HG03175 (cell line): ENCODE data around the gene KLHL3.
A peak's percentile ranks its signal among the peaks of the same experiment; 100 is the strongest.

Experiments
- ATAC-seq: cut with Tn5 transposase; IDR thresholded peaks from one replicate; pipeline ENCODE4 v1.9.1; 2021; ENCODE audit warnings: mild to moderate bottlenecking, moderate library complexity; ENCODE audit not compliant: unreplicated experiment

KLHL3 gene

GRCh38 chr5:137636830-137637714, 98.8 kb downstream of the KLHL3 start:
- ATAC-seq: no peak

DNA sequence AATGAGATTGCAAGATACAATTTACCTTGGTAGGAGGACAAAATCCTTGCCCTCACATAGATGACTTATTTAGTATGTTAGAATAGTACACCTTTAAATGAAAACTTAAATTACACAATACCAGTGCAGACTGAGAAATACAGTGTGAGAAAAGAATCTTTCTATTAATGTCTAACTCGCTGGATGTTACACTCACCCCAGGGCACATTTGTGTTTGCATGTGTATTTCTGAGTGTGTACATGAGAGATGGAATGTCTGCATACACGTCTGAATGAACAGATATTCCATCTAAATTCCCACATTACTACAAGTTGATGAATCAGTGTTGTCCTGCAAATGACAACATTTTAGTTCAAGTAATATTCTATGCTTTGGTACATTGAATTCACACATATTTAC, 99.8 kb downstream of the KLHL3 start:
- no peak for ATAC-seq

DNA sequence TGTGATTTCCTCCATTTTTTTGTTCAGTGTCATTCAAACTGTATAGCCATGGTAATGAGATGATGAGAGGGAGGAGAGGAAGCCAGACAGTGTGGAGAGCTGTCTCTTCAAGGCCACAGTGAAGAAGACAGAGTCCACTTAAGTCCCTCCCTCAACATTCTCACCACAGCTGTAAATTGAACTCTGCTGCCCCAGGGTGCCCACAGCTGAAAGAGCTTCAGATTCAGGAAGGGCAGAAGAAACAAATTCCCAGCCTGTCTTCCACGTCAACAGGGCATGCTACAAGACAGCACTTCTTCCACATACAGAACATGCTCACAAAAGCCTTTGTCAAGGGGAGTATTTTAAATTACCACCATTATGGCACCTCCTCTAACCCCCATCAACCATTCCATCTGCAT, 100.4 kb downstream of the KLHL3 start:
- no peak for ATAC-seq

DNA sequence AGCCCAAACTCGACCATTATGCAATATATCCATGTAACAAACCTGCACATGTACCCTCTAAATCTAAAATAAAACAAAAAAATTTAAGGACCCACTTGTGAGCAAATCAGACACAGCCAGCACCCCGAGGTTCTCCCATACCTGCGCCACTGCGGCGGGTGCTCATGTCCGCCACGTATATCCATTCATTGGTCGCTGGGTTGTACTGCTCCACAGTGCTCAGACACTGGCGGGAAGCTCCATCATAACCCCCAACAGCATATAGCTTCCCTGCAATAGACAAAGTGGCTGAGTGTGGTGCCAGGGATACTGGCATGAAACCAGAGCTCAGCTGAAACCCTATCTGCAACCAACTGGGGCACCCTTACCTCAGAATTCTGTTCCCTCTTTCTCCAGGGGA, 102.0 kb downstream of the KLHL3 start:
- ATAC-seq: no peak

DNA sequence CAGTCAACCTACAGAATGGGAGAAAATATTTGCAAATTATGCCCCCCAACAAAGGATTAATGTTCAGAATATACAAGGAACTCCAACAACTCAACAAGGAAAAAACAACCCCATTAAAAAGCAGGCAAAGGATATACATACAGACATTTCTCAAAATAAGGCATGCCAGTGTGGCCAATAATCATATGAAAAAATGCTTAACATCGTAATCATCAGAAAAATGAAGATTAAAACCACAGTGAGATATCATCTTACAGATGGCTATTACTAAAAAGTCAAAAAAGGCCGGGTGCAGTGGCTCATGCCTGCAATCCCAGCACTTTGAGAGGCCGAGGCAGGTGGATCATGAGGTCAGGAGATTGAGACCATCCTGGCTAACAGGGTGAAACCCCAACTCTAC, 103.2 kb downstream of the KLHL3 start:
- no peak for ATAC-seq

GRCh38 chr5:137631453-137631852, 104.4 kb downstream of the KLHL3 start:
- ATAC-seq: no peak

GRCh38 chr5:137630972-137631370, 104.9 kb downstream of the KLHL3 start:
- ATAC-seq: no peak

- ATAC-seq: no peak
Observed at GRCh38 chr5:137630216-137630971, 105.5 kb downstream of the KLHL3 start.

DNA sequence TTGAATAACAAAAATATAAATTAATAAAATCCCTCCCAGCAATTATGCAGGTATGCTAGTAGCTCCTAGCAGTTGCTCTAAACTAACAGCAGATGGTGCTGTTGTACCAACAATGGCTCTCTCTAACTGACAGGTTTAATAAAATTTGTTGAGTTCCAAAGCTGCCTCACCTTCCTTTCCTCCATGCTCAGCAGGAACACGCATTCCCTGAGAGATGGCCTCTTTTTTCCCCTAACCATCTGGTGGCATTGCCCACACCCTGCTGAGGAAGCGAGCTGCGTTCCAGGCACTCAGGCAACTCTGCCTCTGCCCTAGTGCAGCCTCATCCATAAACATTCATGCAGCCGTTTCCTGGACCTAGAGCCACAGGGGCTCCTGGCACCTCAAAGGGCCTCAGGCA, 106.2 kb downstream of the KLHL3 start:
- no peak for ATAC-seq

DNA sequence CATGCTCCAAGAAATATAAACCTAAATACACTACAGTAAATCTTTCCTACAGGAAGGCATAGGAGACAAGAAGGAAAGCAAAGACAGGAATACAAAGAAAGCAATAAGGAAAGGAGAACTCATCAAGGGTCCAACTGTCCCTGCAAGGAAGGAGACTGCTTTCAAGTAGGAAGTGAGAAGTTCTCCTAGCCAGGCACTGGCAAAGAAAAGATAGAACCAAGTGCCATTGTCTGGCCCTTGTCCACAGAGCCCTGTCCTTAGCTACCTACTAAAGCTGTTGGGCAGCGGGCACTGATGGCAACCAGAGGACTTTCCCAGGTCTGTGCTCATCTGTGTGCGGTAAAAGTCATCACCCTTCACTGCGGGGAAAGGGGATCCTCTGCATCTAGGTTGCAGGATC, 108.2 kb downstream of the KLHL3 start:
- no peak for ATAC-seq

DNA sequence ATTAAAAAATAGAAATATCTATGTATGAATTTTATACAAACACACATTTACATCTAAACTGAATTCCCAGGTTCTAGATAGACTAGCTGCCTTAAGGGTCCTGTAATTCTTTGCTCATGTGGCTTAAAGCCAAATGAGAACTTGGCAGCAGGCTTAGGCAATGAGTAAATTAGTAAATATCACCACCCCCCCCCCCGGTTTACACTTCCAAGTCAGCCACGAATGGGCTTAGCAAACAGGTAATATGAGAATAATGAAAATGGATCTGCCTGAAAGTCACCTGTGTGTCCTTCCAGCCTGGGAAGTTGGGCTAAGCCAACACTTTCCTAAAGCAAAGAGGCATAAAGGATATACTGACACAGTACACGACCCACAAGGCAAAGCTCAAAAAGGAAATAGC, 108.6 kb downstream of the KLHL3 start:
- ATAC-seq: no peak

DNA sequence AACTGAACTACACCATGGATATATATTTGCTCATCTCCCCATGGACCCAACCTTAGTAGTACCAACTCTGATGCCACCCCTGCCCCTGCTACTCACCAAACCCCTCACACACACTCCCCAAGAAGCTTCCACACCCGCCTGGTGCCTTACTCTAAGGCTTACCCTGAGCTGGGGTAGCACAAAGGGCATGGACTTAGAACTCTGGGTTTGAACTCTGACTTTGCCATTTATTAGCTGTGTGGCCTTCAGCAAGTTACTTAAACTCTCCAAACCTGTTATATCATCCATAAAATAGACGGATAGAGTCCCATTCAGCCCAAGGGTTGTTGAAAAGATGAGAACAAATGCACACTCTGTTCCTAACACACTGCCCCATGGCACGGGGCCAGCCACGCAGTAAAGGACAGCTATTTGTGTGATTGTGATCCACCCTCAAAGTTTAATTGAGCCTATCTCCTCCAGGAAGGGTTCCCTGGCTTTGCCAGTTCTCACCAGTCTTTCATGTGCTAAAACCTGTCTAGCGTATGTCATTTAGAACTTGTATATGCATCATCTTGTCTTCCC, 111.0 kb downstream of the KLHL3 start:
- ATAC-seq: no peak

GRCh38 chr5:137622850-137623249, 113.0 kb downstream of the KLHL3 start:
- peak; percentile 61 for ATAC-seq

GRCh38 chr5:137621861-137622823, 113.7 kb downstream of the KLHL3 start:
- no peak for ATAC-seq

DNA sequence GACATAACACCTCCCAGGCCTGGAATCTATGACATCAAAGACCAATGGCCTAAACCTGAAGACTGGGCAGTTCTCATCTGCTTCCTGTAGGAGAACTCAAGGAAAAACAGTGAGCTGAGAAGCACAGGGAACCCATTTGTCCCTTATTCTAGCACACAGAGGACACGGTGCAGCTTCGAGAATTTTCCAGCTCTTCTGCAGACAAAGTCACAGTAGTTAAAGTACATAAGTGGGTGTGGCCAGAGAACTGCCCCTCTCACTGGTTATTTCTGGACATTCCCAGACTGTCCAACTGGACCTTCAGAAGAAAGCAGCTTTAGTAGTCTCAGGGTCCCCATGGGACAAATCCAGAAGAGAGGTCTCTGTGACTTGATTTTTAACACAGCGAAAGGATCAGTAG, 114.6 kb downstream of the KLHL3 start:
- no peak for ATAC-seq

- no peak for ATAC-seq
Observed at GRCh38 chr5:137619191-137619870, 116.6 kb downstream of the KLHL3 start.

GRCh38 chr5:137618476-137618875, 117.4 kb downstream of the KLHL3 start:
- no peak for ATAC-seq

DNA sequence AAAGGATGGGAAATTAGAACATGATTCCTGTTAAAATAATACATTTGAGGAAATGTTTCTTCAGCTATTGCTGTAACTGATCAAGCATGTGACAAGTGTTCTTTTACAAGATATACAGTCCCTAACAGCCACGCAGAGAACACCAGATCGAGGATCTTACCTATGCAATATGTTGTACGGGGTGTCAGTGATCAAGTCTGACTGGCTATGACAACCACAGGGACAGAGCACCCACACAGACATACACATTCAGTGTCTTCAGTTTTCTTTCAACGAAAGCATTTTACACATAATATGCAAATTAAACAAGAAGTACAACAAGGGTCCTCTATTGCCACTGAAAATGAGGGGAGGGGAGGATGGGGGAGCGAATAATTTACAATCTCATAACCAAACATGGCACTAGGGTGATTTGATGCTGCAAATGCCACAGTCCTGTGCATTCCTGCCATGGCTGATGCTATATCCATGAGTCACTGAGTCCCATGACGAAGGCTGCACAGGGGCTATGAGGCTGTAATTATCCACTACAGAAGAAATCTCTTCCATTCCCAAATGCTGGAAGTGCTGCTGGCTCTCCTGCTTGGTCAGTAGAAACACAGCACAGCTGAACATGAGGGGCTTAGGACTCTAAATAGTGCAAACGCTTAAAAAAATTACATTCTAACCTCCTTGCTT, 118.2 kb downstream of the KLHL3 start:
- ATAC-seq: no peak

- no peak for ATAC-seq
Observed at GRCh38 chr5:137616046-137616445, 119.8 kb downstream of the KLHL3 start.
